ENCODE data around the gene CERT1. TPM values are rescaled to one million over a fixed set of nuclear protein-coding genes. Genes with fewer than 3 reads are reported as not detected.

The CERT1 gene
- total RNA-seq, 1 donor from 2014 or later = 24.6 TPM

DNA sequence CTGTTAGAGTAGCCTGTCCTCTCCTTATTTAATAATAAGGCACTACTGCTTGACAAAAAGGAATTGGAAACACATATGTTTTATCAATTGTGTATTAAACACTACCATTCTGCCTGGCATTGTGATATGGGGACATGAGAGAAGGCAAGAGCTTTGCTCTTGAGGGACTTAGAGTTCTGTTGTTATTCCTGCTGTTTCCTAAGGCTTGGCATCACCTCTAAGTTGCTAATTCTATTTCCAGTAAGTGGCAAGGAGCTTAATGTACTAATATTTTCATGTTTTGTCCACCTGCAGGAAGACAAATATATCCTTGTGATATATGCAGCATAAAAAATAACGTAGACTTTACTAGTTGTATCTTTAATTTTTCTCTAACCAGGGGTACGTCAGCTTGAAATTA, 161.8 kb downstream of the CERT1 start:
- no peaks in the 10 kb centered on the region for H3K9me3 Mint-ChIP-seq
- TF ChIP-seq, protein P1, sequence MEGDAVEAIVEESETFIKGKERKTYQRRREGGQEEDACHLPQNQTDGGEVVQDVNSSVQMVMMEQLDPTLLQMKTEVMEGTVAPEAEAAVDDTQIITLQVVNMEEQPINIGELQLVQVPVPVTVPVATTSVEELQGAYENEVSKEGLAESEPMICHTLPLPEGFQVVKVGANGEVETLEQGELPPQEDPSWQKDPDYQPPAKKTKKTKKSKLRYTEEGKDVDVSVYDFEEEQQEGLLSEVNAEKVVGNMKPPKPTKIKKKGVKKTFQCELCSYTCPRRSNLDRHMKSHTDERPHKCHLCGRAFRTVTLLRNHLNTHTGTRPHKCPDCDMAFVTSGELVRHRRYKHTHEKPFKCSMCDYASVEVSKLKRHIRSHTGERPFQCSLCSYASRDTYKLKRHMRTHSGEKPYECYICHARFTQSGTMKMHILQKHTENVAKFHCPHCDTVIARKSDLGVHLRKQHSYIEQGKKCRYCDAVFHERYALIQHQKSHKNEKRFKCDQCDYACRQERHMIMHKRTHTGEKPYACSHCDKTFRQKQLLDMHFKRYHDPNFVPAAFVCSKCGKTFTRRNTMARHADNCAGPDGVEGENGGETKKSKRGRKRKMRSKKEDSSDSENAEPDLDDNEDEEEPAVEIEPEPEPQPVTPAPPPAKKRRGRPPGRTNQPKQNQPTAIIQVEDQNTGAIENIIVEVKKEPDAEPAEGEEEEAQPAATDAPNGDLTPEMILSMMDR (conservative IDR thresholded peaks at IDR 0.05) = no peak
- H3K4me3 Mint-ChIP-seq = no peak overlapping the region
- no peak for DNase-seq (ENCODE audit: low read depth, low spot score)
- peaks cover 6% of the 10 kb centered on the region for H3K4me1 Mint-ChIP-seq
- H3K27me3 Mint-ChIP-seq (ENCODE audit: low read depth) = no peaks in the 10 kb centered on the region
- peaks cover 41% of the 10 kb centered on the region for H3K36me3 Mint-ChIP-seq (ENCODE audit: low read depth)
- H3K27ac Mint-ChIP-seq (ENCODE audit: unreplicated experiment) = no peak overlapping the region

- H3K9me3 Mint-ChIP-seq = no peaks in the 10 kb centered on the region
- no peak overlapping the region for H3K4me3 Mint-ChIP-seq
- TF ChIP-seq, protein P1 (conservative IDR thresholded peaks at IDR 0.05) = no peak
- H3K27ac Mint-ChIP-seq (ENCODE audit: unreplicated experiment) = no peak overlapping the region
- DNase-seq (ENCODE audit: low read depth, low spot score) = no peak
- H3K36me3 Mint-ChIP-seq (ENCODE audit: low read depth) = peaks cover 39% of the 10 kb centered on the region
- peaks cover 6% of the 10 kb centered on the region for H3K4me1 Mint-ChIP-seq
- no peaks in the 10 kb centered on the region for H3K27me3 Mint-ChIP-seq (ENCODE audit: low read depth)
These were observed 163.2 kb downstream of the CERT1 start for GRCh38 chr5:75348241-75348640.

DNA sequence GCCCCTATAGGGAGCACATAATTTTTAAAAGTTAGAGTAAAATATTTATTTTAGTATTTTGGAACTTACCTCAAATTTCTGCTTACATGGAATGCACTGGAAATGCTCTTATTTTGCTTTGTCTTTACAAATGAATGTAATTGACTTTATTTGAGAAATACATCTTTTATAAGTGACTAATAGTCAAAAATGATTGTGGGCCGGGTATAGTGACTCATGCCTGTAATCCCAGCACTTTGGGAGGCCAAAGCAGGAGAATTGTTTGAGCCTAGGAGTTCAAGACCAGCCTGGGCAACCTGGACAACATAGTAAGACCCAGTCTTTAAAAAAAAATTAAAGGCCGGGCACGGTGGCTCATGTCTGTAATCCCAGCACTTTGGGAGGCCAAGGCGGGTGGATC, 168.6 kb downstream of the CERT1 start:
- DNase-seq (ENCODE audit: low read depth, low spot score) = no peak
- Mint-ChIP-seq H3K4me3 (peak overlapping the region; percentile 38), H3K27ac (ENCODE audit: unreplicated experiment) (no peak overlapping the region), H3K36me3 (ENCODE audit: low read depth) (peaks cover 18% of the 10 kb centered on the region), H3K27me3 (ENCODE audit: low read depth) (no peaks in the 10 kb centered on the region), H3K9me3 (no peaks in the 10 kb centered on the region), H3K4me1 (peaks cover 39% of the 10 kb centered on the region)
- TF ChIP-seq, protein P1 (conservative IDR thresholded peaks at IDR 0.05) = no peak

- TF ChIP-seq, protein P1 (conservative IDR thresholded peaks at IDR 0.05) = no peak
- H3K36me3 Mint-ChIP-seq (ENCODE audit: low read depth) = peaks cover 14% of the 10 kb centered on the region
- no peaks in the 10 kb centered on the region for H3K27me3 Mint-ChIP-seq (ENCODE audit: low read depth)
- no peak overlapping the region for H3K27ac Mint-ChIP-seq (ENCODE audit: unreplicated experiment)
- H3K4me3 Mint-ChIP-seq = peak overlapping the region; percentile 75
- H3K4me1 Mint-ChIP-seq = peaks cover 39% of the 10 kb centered on the region
- DNase-seq (ENCODE audit: low read depth, low spot score) = no peak
- no peaks in the 10 kb centered on the region for H3K9me3 Mint-ChIP-seq
These were observed 169.5 kb downstream of the CERT1 start for GRCh38 chr5:75341934-75342333.

DNA sequence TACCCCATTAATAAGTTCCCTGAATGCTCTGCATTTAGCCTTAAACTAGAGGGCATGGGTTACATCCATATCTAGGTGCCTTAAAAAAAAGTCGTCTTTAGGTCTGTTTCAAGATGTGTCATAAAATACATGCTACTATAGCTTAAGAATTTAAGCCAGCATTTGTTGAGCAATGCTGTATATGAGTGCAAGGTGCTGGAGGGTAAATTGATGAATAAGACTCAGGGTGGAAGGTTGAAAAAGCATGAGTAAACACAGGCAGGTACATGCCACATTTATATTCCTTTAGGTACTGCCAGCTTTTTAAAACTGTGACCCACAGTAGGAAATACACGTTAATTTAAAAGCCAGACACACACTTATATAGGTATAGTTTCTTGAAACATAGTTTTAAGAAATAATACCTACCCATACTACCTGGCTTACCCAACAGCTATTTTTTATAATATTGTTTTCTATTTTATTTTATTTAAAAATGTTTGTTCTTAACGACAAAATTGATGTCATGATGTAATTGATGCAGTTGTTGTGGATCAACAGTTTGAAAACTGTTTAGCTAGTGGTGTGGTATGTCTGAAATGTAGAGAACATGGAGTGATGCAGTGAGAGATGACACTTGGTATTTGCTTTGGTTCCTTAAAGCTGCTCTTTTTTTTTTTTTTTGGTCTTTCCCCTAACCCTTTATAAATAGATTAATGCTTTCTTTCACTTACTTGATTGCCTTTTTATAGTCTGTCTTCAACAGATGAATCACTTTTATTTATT, 170.5 kb downstream of the CERT1 start:
- Mint-ChIP-seq H3K4me1 (peaks cover 39% of the 10 kb centered on the region), H3K27ac (ENCODE audit: unreplicated experiment) (peak overlapping the region; percentile 28), H3K9me3 (no peaks in the 10 kb centered on the region), H3K36me3 (ENCODE audit: low read depth) (peaks cover 10% of the 10 kb centered on the region), H3K27me3 (ENCODE audit: low read depth) (no peaks in the 10 kb centered on the region), H3K4me3 (peak overlapping the region; percentile 75)
- DNase-seq (ENCODE audit: low read depth, low spot score) = no peak
- TF ChIP-seq, protein P1 (conservative IDR thresholded peaks at IDR 0.05) = no peak
